HG02981 (cell line): ENCODE data around the gene EHD1.

Experiments used
- ATAC-seq: cut with Tn5 transposase; IDR thresholded peaks from one replicate; pipeline ENCODE4 v1.9.1; 2021; ENCODE audit warnings: mild to moderate bottlenecking, moderate library complexity; ENCODE audit not compliant: unreplicated experiment

EHD1 gene

DNA sequence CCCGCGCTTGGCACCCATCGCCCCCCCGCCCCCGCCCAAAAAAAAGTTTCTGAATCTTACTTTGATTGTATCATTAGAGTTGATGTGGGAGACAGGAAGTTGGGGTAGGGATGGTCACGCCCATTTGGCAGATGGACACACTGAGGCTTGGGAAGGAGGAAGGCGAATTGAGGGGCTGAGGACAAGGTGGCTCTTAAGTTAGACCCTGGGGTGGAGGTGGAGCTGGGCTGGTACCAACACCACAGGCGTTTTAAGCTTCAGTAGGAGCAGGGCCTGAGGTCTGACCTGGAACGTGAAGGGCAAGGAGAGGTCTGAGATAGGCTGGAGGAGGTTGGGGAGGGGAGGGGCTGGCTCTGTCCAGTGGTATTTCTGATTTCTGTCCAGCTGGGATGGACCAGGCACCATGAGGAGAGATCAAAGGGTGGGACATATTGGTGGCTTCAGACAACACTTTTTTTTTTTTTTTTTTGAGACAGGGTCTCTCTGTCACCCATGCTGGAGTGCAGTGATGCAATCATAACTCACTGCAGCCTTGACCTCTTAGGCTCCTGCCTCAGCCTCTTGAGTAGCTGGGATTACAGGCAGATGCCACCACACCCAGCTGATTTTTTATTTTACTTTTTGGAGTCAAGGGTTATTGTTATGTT, 33.2 kb downstream of the EHD1 start:
- ATAC-seq = no peak

DNA sequence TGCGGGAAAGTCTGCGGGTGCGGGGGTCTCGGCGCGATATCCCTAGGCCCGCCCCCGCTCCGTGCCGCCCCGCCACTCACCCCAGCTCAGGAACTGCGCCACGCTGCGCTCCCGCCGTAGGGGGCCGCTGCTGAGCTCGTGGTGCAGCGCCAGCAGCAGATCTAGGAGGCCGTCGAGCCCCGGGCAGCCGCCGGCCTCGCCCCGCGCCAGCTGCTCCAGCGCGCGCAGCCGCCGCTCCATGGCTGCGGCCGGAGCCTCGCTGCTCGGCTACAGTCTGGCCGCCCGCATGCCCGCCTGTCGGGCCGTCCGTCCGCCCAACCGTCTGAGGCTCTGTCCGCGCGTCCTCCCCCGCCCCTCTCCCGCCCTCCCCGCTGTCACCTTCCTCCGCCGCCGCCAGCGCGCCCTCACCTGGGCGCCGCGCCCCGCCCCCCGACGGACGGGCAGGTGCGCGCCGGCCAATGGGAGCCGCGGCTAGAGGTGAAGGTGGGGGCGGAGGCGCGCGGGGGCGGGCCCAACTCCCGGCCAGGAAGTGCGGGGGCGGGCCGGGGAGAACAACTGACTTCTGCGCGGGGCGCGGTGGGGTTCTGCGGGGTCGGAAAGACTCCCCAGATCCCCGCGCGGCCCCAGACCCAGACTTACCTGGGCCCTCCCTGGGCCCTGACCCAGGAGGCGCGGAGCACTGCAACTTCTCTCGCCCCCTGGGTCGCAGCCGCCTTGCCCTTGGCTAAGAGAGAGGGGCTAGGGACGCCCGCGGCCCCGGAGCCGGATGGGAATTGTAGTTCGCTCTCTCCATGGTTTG, 33.9 kb downstream of the EHD1 start, which contains the start of gene CDC42BPG:
TSS of gene CDC42BPG (minus strand) at position 324 of the 799 bp plus-strand sequence. CDS start at position 240, 84 bp downstream.
- ATAC-seq = no peak

DNA sequence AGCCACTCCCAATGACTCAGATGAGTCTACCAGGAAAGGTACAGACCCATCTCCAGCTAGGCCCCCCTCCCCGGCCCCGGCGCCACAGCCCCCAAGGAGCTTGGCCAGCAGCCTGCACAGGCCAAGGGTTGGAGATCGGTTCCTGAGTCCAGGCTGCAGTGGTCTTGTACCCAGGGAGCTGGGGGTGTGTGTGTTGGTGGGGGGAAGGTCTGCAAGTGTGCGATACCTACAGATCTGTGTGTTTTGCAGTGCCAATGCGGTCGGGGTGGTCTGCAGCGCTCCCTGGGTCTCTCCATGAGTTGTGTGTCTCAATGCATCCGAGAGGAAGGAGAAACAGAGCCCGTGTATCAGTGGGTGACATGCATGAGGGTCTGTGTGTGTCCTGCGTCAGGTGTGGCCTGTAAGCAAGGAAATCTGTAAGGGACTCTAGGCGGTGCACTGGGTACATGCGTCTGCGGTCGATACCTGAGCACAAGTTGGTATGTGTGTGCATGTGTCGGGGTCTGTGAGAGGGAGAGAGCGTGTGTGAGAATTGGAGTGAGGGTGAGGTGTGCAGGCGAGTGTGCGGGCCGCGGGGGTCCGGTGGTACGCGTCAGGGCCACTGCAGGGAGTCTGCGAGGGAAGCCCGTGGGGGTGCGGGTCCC, 34.6 kb downstream of the EHD1 start:
- ATAC-seq = no peak

DNA sequence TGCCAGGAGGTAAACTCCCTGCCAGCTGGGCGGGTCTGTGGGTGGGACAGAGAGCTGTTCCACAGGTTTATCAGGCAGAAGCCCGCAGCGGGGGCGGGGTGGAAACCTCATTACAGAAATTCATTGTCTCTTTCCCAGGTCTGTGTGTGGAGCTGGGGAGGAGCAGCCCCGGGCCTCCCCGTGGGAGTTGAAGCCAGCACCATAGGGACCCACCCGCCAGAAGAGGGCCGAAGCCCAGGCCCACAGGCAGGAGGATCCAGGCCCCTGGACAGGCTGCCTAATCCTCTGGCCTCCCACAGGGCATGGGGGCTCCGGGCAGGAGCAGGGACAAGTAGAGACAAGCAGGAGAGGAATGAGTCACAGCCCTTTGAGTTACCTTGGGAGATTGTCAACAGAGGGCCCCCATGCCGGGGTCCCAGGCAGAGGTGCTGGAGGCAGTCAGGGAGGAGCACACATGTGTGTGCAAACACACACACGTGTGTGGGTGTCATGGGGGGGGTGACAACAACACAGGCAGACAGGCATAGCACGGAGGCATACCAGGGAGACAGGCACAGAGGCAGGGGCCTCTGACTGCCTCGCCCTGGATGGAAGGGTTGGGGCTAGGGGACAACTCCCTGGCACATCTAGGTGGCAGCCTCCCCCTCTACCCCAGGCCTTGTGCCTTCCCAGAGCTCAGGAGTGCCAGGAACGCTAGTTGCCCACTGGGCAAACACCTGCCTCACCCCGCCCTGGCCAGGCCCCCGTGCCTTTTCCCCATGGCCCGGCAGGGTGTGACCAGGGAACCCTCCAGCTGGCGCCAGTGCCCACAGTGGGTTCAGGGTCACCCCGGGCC, 35.4 kb downstream of the EHD1 start:
- no peak for ATAC-seq

DNA sequence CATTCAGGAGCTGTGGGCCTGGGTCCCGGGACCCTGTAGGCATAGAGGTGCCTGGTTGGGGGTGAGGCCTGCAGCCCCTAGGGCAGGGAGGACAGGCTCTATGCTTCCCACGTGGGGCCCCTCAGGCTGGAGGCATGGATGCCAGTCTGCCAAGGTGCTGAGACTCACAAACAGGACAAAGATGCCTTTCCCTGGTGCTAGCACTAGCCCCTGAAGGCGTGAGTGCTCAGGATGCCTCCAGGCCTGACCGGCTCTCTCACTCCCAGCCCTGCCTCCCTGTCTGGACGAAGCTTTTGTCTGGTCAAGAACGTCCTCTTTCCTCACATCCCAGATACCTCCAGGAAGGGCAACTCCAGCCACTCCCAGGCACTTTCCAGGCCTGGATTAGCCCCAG, 36.1 kb downstream of the EHD1 start:
- no peak for ATAC-seq

DNA sequence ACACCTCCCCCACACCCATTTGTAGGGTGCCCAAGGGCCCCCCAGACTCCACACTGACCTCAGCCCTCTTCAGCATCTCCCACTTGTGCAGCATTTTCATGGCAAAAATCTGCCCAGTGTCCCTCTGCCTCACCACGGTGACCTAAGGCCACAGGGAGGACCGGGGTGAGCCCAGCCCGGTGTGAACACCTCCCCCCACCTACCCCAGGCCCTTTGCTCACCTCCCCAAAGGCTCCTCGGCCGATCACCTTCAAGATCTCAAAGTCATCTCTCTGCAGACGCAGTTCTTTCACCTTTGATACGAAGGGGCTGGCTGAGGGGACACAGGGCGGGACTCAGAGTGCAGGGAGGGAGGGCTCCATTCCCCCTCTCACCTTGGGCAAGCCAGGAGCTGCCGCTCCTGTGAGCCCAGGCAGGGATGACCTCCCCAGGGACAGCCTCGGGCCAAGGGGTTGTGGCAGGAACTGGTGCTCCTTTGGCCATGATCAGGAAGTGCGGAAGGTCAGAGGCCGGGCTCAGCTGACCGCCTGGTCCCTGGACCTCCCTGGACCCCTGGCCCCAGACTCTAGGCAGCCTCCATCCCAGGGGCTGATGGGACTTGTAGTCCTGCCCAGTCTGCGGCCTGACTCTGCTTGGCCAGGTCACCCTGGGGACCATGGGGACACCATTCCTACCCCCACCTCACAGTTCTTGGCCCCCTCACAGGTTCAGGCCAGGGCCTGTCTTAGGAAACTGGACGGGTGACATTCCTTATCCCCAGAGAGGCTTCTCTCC, 36.6 kb downstream of the EHD1 start:
- no peak for ATAC-seq

DNA sequence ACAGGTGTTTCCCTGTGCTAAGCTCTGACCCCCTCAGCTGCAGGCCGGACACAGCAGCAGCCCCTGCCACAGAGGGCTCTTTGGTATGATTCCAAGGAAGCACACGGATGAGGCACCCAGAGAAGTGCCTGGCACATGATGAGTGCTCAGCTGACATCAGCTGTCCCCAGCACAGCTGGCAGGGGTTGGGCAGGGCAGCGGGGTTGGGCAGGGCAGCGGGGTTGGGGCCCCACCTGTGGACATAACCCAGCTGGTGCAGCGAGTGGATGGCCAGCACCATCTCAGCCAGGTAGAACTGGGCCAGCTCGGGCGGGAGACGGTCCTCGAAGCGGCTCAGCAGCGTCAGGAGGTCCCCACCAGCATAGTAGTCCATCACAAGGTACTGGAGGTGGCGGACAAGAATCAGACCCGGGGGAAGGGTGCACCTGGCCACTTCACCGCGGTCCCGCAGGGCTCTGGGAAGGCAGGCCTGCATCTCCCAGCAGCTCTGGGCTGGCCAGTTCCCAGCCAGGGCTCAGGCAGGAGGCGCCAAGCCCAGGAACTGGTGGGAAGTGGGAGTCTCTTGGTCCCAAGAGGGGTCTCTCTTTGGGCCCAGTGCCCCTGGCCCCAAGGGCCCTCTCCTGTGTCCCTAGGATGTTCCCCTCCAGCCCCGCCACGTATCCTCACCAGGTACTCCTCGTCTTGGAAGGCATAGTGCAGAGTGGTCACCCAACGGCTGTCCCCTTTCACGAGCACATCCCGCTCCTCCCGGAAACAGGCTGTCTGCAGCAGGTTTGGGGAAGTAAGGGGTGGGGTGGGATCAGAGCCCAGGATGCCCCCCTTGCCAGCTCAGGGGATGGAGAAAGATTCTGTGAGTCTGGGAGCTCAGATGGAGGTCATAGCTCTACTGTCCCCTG, 38.3 kb downstream of the EHD1 start:
- ATAC-seq = no peak

DNA sequence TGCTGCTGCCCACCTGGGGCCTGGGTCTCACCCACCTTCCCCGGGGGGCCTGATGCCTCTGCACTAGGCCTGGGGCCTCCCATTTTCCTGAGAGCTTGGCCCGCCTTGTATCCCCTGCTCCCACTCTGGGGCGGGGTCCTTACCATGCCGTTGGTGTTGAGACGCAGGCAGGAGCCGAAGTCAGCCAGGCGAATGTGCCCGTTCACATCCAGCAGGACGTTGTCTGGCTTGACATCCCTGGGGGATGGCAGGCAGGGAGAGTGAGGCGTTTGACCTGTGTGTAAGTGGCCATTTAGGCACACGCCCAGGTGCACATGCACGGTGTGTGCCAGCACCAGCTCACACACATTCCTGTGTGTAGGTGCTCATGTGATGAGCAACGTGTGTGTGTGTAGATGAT, 39.1 kb downstream of the EHD1 start:
- ATAC-seq = no peak

DNA sequence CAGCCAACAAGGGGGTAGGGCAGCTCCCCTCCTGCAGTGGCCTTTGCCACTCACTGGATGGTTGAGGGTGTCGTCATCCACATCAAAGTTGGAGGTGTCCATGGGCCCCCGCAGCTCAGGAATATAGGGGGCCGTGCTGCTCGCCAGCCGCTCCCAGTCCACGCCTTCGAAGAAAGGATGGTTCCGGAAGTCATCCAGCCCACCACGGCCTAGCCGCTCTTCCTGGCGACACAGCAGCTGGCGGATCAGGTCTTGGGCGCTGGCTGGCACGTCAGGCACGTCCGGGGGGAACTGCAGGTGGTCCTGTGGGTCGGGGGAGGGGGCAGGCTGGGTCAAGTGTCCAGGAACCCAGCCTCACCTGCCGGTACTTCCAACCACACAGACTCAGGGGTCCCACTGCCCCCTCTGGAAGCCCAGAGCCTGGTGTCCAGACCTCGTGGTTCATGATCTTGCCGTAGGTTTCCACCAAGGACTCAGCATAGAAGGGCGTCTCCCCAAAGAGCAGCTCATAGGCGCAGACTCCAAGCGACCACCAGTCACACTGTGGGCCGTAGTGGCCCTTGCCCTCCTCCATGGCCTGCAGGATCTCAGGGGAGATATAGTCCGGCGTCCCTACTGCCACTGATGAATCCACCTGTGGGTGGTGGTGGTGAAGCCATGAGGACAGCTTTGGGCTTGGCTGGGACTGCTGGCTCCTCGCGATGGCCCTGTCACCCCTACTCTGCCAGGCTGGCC, 39.7 kb downstream of the EHD1 start:
- ATAC-seq = no peak

DNA sequence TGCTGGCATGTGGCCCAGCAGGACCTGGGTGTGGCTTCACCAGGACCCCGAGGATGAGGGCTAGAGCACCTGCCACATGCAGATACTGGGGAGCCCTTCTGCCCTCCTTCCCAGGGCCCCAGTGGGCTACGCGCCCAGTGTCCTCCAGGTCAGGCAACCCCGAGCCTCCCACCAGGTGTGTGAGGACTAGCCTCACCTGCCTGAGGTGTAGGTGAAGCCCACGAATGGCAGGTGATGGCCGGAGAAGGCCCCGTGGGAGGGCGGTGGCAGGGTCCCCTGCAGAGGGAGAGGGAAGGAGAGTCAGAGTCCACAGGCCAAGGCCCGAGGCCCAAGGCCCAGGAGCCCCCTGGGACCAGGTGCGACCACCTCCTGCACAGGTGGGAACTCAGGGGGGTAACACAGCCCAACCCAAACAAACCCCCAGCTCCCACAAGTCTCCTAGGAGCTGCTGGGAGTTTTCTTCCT, 40.5 kb downstream of the EHD1 start:
- ATAC-seq = no peak

DNA sequence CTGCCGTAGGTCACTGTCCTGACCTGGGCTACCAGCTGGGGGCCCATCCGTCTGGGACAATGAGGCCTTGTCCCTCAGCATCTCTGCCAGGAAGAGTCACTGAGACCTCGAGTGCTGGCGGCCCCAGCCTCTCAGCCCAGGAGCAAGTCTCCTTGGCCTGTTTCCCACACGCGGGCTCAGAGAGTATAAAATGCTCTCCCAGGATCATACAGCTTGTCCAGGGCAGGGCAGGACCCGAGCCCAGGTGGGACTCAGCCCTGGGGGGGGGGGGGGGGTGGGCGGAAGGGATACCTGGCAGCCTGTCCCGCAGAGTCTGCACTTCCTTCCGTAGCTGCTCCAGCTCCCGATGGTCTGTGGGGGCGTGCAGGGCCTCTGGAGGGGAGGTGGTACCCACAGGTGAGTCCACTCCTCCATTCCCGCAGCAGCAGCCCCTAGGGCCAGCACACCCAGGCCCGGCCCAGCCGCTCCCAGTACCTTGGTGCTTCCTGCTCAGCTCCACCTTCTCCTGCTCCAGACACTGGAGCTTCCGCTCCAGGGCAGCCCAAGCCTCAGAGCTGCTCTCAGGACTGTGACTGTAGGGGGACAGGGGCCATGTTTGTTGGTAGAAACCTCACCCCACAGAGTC, 41.9 kb downstream of the EHD1 start:
- ATAC-seq = no peak

DNA sequence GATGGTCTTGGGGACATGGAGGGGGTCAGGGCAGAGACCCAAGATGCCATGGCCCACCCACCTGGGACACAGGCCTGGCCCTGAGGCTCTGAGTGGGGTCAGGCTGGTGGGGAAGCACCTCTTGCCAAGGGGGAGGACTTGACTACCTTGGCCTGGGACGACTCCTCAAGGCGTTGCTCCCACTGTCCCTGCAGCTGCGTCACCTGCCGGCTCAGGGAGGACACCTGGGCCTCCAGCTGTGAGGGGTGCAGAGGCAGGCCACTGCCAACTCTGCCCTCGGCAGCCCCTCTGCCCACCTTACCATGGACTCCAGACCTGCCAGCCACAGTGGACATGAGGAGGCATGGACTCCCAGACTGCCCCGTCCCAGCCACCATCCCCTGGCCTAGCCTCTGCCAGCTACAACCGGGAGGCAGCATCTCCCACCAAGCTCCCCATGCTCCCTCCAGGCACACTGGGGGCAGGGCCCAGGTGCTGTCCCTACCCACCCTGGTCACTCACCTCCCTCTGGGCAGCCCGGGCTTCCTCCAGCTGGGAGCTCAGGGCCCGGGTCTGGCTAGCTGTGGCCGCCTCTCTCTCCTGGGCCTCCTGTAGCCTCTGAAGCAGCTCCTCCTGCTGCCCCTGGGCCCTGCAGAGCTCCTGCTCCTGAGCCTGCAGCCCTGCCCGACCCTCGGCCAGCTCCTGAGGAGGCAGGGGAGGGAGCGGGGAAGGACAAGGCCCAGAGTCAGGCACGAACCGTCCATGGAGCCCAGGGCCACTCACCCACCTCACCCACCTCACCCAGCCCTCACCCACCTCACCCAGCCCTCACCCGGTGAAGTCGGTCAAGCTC, 42.6 kb downstream of the EHD1 start:
- ATAC-seq = no peak

DNA sequence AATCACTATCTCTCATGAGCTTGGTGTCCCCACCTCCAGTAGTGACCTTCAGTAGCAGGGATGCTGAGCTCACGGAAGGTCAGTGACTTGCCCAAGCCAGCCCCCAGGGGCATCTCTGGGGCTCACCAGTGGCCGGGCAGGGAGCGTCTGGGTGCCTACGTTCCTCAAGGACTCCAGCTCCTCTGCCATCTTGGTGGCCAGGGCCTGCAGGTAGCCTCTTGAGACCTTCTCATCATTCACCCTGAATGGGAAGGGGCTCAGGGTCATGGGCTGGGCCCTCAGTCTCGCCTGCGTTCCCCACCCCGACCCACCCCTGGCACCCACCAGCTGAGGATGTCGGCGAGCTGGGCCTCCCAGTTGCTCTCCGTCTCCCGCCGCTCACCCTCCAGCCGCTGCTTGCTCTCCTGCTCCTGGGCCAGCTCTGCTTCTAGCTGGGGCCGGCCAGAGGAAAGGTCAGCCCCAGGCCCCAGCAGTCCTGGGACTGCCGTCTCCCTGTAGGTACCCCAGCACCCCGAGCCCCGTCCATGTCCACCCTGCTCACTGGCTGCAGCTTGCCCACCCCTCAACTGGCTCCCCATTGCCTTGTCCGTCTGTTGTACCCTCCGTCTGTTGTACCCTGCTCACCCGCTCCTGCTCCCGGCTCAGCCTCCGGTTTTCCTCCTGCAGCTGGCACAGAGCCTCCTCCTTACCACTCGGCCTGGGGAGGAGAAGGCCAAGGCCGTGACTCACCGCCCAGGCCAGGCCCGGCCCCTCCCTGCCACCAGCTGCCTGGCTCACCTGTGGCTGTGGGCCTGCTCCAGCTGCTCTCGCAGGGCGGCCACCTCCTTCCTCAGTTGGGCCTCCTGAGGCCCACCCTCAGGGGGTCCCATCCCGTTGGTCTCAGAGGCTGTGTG, 43.5 kb downstream of the EHD1 start:
- no peak for ATAC-seq

DNA sequence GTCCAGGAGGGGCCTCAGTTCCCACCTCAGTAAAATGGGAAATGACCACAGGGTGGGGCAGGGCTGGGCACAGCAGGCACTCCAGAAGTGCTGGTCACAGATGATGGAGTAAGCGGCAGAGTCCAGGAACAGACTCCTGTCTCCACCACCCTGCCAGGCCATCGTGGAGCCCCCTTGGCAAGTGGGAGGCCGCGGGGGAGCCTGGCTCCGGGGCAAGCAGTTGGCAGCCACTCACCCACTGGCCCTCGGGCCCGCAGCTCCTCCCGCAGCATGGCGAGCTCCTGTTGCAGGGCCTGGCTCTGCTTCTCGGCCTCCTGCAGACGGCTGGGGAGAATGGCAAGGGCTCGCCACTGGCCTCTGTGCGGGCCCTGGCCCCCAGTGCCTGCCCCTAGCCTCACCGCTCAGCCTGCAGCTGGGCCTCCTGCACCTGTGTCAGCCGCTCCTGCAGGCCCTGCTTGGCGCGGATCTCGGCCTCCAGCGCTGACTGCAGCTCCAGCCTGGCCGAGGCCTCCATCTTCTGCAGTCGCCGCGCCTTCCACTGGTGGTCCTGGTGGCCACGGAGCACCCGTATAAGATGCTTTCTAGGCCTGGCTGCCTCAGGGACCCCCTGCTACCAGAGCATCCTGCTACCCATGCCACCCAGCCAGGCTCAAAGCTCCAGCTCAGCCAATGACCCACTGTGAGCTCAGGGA, 44.2 kb downstream of the EHD1 start:
- no peak for ATAC-seq

DNA sequence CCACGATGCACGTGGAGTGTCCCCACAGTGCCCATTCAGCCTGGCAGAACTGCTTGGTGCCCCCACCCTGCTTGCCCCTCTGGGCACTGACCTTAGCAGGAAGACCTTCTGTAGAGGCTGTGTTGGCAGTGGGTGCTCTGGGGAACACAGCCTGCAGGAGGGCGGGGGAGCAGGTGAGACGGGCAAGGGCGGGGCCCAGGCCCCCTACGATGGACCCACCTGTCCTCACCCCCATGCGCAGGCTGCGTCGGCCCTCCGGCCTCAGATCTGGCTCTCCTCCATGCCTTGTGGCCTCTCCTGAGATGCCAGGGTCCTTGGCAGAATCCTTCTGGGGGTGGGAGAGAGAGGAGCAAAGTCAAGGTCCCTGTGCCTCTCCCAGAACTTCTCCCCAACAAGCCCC, 44.9 kb downstream of the EHD1 start:
- no peak for ATAC-seq

DNA sequence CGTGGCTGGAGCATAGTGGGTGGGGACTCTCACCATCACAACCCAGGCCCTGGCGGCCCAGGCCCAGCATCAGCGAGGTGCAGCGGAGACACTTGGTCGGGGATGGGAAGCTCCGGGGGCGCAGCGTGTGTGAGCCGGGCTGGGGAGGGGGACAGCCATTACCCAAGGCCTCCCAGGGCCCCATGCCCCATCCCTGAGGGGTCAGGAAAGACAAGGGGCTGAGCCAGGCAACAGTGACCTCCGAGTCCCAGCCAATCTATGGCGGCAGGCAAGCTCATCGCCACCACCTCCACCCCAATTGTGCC, 45.3 kb downstream of the EHD1 start:
- ATAC-seq = no peak
